Kidney capillary endothelial cell (primary cell): ENCODE results near the gene PRM1.
"Not testable (repeated sequence)": the region's sequence is repeated elsewhere in the genome, so short reads cannot be mapped to it uniquely, and the experiment has no call there.

Experiments
- DNase-seq: peaks from one replicate; pipeline ENCODE4 v3.0.0-alpha.2; 2018; ENCODE audit warnings: low spot score

PRM1 gene

DNA sequence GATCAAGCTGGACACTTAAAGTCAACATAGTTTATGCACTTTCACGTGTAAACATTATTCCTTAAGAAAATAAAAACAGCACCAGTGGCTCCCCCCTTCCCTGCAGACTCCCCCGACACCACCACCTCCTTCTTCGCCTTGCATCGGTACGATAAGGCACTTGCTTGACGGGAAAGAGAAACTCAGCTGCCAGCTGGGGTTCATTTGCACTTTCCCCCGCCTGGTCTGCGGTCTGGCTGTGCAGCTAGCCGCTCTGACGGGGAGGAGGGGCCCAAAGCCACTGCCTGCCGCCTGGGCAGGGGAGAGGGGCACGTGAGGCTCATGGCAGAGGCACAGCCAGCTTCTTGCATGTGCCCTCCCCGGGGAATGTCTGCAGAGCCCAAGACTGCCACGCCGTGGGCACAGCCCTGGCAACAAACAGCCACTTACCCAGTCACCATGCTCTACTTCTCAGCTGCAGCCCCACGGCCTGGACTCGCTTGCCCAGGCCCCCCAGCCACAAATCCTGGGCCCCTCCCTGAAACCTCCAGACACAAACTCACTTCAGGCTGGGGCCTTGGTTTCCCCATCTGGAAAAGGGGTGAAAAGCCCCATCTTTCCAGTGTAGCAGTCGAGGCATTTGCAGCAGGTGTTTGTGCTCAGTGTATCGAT, 16.5 kb upstream of the PRM1 start:
- no peak for DNase-seq

DNA sequence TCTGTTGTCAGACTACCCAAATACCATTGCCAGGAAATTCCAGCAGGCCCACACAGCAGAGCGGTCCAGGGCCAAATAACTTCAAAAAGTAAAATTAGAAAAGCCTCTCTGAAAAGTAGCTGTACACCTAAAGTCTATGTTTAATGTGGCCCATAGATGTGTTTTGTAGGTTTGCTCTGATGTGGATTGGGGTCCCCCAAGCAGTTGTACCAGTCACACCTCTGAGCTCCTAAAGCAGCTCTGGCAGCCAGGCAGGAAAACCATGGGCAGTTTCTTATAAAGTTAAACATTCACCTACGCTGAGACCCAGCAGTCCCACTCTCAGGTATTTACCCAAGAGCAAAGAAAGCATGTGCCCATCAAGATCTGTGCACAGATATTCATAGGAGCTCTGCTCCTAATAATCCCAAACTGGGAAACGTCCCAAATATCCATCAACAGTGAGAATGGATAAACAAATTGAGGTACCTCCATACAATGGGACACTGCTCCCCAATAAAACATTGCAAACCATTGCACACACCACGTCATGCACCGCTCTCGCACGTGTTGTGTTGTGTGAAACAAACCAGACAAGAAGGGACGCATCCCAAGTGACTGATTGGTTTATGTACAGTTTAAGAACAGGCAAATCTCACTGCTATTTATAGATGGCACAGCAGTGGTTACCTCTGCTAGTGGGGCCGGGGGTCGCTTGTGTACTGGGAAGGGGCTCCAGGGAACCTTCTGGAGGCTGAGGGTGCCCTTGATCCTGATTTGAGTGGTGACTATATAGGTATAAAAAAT, 15.8 kb upstream of the PRM1 start:
- DNase-seq, result no peak

DNA sequence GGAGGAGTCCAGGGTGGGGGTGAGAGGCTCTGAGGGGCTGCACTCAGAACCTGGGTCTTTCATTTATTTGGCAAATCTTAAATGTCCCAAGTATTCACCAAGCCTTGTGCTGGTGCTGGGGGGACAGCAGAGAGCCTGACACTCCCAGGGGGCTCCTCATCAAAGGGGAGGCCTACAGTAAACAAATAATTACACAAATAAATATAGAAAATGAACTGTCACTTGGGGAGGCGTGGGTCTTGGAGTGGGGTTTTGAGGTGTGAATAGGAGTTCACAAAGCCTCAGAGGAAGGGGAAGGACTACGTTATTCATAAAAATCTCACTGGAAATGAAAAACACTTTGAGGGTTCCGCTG, 15.2 kb upstream of the PRM1 start:
- DNase-seq, result no peak

DNA sequence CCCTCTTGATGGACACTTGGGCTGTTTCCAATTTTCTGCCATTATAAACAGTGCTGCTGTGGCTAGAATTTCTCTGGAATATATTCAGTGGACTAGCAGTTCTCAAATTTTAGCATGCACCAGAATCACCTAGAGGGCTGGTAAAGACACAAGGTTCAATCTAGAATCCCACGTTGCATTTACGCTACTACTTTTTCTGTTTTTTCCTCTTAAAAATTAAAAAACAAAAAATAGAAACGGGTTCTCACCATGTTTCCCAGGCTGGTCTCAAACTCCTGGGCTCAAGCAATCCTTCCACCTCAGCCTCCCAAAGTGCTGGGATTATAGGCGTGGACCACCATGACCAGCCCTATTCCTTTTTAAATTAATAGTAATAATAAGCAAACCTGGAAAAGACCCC, 14.5 kb upstream of the PRM1 start:
- no peak for DNase-seq

DNA sequence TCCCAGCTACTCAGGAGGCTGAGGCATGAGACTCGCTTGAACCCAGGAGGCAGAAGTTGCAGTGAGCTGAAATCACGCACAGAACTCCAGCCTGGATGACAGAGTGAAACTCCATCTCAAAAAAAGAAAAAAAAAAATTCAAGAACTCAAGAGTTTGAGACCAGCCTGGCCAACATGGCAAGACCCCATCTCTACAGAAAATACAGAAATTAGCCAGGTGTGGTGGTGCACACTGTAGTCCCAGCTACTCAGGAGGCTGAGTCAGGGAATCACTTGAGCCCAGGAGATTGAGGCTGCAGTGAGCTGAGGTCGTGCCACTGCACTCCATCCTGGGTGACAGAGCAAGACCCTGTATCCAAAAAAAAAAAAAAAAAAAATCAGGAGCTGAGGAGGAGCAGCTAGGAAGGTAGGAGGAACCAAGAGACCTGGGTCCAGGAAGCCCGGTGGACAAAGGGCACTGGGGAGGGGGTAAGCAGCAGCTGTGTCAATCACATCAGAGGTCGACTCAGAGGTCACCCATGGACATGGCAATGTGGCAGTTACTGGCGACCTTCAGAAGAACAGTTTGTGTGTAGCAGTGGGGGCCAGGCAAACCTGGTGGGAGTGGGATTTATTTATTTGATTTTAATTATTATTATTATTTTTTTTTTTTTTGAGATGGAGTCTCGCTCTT, 11.1 kb upstream of the PRM1 start:
- no peak for DNase-seq

DNA sequence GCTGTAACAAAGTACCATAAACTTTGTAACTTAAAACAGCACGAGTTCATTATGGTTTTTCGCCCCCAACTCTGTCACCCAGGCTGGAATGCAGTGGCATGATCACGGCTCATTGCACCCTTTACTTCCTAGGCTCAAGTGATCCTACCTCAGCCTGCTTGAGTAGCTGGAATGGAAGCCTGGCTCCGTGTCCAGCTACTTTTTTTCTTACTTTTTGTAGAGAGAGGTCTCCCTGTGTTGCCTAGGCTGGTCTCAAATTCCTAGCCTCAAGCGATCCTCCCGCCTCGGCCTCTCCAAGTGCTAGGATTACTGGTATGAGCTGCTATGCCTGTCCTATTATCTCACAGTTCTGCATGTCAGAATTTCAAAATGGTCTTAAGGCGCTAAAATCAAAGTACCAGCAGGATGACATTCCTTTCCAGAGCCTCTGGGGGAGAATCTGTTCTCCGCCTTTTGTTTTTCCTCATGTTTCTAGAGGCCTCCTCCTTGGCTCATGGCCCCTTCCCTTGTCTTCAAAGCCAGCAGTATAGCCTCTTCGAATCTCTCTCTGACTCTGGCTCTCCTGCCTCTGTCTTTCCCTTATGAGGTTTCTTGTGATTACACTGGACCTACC, 10.1 kb upstream of the PRM1 start:
- DNase-seq, result no peak

DNA sequence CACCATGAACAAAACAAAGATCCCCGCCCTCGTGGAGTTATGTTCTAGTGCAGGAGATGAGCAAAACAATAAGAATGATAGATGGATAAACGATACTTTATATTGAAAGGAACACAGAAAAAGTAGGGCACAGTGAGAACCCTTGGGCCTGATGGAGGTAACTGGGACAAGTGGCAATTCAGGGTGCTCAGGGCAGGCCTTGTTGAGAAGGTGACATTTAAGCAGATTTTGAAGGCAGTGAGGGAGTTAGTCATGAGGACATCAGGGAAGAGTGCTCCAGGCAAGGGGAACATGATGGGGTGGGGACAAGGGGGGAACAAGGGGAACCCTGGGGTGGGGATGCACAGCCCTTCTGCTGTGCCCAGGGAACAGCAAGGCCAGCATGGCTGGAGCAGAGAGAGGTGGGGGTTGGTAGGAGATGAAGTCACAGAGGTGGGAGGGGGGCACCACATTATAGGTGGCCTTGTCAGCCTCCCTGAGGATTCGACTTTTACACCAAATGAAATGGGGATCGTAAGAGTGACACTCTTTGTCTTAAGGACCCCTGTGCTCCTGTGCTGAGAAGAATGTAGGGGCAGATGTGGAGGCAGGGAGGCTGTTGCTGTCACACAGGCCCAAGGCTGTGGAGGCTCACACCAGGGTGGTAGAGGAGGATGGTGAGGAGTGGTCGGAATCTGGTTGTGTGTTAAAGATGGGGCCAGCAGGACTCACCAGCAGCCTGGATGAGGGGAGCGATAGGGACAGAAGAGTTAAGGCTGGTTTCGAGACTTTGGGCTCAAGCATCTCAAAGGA, 9.2 kb upstream of the PRM1 start:
- no peak for DNase-seq

DNA sequence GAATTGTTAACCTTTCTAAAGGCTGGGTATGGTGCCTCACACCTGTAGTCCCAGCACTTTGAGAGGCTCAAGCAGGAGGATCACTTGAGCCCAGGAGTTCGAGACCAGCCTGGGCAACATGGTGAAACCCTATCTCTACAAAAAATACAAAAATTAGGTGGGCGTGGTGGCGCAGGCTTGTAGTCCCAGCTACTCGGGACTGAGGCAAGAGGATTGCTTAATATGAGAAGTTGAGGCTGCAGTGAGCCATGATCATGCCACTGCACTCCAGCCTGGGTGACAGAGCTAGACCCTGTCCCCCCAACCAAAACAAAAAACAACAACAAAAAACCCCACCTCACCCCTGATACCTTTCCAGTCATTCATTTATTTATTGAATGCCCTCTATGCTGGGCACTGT, 8.6 kb upstream of the PRM1 start:
- DNase-seq, result not testable (repeated sequence)

DNA sequence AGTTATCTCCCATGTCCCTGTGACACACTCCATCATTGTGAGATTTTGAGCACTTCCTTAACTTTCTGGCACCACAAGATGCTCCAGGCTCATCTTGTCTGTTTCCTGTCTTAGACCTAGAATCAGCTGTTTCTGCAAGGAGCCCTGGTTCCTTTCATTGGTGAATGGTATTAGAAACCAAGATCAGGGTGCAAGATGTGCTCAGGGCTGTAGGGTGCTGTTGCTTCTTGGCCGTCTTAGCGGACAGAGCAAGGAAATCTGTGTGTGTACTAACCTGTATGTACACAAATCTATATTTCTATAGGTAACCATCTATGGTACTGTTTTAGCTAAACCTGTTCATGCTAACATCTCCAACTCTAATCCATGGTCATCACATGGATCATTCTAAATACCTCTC, 8.1 kb upstream of the PRM1 start:
- no peak for DNase-seq

DNA sequence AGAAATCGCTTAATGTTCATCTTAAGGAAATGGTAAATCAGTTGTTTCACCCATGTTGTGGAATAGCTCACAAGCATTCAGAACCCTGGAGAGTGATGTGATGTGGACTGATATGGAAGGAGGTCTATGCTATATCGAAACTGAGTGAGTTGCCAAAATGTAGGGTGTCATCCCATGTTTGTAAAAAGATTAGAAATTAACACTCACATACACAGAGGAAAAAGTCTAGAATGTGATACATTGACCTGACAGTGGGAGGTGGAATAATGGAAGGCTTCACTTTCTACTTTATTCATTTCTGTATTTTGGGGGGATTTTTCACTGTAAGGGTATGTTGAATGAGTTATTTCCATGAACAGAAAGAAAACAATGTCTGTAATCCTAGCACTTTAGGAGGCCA, 4.7 kb upstream of the PRM1 start:
- DNase-seq, result no peak

DNA sequence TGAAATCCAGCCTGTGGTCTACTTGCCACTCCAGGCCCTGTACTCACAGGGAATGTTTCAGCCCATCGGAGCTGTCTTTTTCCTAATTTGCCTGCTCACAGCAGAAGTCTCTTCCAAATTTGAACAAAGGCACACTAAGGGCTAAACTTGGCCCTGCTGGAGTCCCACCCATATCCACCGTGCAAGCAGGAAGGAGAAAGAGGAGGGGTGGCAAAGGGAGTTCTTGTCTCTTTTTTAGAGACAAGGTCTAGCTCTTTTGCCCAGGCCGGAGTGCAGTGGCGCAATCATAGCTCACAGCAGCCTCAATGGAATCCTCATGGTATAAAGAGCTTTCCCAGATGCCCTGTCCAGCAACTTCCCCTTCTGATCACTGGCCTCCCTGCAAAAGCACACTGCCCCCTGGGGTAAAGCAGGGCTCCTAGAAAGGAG, 2.7 kb upstream of the PRM1 start:
- DNase-seq, result no peak

DNA sequence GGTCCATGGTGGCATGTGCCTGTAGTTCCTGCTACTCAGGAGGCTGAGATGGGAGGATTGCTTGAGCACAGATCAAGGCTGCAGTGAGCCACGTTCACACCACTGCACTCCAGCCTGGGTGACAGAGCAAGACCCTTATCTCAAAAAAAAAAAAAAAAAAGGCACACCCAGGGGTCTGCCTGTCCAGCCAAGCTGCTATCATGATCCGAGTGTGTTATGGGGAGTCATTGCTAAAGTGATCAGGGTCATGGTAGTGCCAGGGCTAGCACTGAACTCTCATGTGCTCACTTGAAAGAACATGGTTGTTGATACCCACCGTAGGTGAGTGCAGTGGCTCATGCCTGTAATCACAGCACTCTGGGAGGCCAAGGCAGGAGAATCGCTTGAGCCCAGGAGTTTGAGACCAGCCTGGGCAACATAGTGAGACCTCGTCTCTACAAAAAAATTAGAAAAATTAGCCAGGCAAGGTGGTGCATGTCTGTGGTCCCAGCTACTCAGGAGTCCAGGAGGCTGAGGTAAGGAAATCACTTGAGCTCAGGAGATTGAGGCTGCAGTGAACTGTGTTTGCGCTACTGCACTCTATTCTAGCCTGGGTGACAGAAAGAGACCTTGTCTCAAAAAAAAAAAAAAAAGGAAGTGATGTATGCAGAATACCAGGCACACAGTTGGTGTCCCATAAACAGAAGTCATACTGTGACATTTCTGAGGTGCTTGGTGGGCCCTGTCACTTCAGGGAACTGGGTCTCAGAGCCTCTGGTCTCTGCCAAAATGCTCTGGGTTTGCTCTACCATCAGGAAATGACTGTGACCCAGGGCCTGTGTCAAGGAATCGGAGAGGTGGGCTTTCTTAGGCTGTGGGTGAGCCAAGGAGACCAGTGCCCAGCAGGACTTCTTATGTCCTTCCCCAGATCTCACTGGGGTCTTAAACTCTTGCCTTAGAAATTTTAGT, 2.2 kb downstream of the PRM1 start:
- DNase-seq, result no peak

DNA sequence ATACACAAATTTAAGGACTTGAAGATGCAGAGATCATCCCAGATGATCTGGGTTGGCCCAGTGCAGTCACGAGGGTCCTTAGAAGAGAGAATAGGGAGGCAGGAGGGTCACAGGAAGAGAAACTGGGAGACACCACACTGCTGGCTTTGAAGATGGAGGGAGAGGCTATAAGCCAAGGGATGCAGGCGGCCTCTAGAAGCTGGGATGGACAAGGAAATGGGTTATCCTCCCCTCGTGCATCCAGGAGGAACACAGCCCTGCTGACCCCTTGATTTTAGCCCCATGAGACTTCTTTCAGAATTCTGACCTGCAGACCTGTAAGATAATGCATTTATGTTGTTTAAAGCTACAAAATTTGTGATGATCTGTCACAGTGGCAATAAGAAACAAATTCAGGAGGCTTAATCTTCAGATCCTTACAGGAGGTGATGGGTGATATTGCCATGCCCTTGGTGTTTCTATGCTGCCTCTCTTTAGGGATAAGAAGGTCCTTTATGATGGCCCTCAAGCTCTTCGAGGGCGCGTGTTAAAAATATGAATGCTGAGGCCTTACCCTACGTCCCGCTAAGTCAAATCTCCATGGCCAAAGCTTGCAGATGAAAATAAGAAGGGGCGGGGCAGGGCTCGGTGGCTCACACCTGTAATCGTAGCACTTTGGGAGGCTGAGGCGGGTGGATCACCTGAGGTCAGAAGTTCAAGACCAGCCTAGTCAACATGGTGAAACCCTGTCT, 3.4 kb downstream of the PRM1 start:
- no peak for DNase-seq

DNA sequence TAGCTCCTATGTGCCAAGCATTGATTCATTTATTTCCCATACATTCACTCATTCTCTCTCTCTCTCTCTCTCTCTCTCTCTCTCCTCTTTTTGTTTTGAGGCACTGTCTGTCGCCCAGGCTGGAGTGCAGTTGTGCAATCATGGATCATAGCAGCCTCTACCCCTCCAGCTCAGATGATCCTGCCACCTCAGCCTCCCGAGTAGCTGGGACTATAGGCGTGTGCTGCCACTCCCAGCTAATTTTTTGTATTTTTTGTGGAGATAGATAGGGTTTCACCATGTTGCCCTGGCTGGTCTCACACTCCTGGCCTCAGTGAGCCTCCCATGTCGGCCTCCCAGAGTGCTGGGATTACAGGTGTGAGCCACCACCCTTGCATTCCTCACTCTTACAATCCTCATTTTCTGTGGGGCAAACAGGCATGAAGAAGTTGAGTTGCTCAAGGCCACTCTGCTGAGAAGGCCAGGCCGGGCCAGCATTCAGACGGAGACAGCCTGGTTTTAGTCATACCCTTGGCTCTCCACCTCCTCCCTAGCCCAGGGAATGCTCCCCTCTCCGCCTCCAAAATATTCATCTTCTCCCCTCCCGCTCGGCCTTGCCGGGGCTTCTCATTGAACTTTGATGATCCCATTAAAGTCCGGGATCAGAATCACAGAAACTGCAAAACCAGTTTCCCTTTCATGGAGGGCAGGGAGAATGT, 4.1 kb downstream of the PRM1 start:
- DNase-seq, result no peak

DNA sequence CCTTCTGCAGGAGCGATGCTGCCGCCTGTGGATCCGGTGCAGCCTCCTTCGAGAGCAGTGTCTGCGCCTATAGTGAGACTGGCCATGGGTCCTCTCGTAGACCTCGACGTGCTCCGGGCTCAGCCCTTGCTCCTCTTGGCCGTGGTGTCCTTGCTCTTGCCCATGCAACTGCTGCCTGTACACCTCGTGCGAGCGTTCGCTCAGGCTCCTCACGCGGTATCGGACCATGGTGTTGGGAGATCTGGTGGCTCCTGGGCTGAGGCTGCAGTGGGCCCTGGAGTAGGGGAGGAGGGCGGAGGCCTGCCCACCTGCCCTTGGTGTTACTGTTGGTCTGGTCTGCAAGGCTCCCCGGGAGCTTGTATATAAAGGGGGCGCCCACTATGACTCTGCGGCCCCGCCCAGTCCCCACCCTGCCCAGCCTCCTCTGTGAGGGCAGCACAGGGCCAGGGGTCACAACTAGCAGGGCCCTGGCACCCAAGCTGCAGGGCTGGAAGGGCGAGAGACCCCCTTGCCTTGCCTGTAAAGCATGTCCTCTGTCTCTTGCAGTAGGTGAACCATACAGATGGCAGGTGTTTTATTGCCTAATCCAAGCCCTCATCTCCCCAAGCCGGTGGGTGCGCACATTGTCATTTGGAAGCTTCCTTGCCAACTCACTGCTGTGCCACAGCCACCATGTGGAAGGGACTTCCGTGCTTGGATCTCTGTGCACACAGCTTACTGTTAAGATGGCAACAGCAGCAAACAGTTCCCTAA, 4.8 kb downstream of the PRM1 start, which contains the start of gene PRM2:
Gene PRM2 (minus strand): TSS at position 338 of the 753 bp plus-strand sequence. CDS start 110 bp downstream, at position 228.
- DNase-seq, result no peak

DNA sequence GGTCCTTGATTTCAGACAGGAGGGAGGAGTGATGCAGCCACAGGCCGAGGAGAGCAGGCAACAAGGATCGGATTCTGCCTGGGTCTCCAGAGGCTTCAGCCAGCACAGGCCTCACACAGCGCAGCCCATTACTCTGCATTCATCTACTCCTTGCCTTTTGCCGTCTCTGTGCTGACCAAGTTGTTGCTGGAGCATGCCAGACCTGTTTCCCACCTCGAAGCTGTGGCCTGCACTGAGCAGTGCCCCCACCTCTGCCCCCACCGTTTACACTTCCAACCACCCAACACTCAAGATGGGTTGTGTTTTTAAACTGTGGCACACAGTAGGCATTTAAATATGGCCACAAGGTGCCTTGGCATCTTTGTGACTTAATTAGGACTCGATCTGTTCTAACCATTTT, 6.2 kb downstream of the PRM1 start:
- no peak for DNase-seq

DNA sequence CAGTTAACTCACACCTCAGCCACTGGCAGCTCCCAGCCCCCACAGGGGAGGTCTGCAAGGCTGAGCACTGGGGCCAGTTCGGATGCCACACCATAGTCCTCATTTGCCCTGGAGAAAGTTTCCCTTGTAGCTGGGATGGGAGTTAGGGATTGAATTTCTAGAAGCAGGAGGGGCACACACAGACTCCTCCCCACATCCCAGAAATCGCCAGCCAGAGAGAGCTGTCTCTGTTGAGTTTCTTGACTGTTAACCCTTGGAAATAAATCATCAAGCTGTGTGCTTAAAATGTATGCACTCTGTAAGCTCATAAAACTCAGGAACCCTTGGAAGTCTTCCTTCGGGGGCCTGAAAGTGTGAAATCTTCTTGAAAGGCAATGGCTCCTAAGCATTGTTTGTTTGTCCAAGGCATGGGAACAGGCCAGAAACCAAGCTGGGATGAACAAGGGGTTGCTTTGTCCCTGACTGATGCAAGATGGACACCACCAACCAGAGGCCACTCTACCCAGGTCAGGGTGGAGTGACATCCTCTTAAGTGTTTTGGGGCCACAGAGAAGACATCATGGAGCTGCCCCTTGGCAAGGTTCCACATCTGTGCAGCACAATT, 7.3 kb downstream of the PRM1 start:
- DNase-seq, result no peak
